GM20000 (cell line): ENCODE data around the gene WARS2.

Experiments
- DNase-seq: peaks from one replicate; pipeline ENCODE4 v3.0.0; 2012; ENCODE audit warnings: low spot score
- CTCF ChIP-seq: IDR thresholded peaks from 2 replicates; pipeline ENCODE4 v1.5.1; 2012; ENCODE audit warnings: mild to moderate bottlenecking, control low read depth; ENCODE audit errors: extremely low read depth, missing control alignments

WARS2 gene

GRCh38 chr1:119083479-119083878 lies 57.0 kb downstream of the WARS2 start:
- DNase-seq, result no peak

GRCh38 chr1:119081700-119082099 lies 58.8 kb downstream of the WARS2 start:
- TF ChIP-seq CTCF, result no peak
- no peak for DNase-seq

More at GRCh38 chr1:119083479-119083878, 57.0 kb downstream of the WARS2 start:
- TF ChIP-seq CTCF, result no peak

GRCh38 chr1:119081267-119081666 lies 59.2 kb downstream of the WARS2 start:
- no peak for TF ChIP-seq CTCF
- no peak for DNase-seq

GRCh38 chr1:119080586-119080985 lies 59.9 kb downstream of the WARS2 start:
- no peak for TF ChIP-seq CTCF
- DNase-seq, result no peak

- TF ChIP-seq CTCF, result no peak
- DNase-seq, result no peak
Observed at GRCh38 chr1:119079881-119080280, 60.6 kb downstream of the WARS2 start.

GRCh38 chr1:119075614-119076013 lies 64.8 kb downstream of the WARS2 start:
- no peak for DNase-seq
- no peak for TF ChIP-seq CTCF

- no peak for DNase-seq
- TF ChIP-seq CTCF, result no peak
Observed at GRCh38 chr1:119071321-119071720, 69.1 kb downstream of the WARS2 start.
